Measurements from ENCODE around the gene PARP9. TPM values are rescaled to one million over a fixed set of nuclear protein-coding genes. Genes with fewer than 3 reads are reported as not detected.

The PARP9 gene
- total and polyA plus RNA-seq, 2 of the 8 experiments (the other 6 are each of a cell fraction or from before 2014, with no cell fraction given): 3.7 to 4.5 TPM

GRCh38 chr3:122568755-122569154 is 4.7 kb upstream of the PARP9 start:
- H2BK5ac ChIP-seq (ENCODE audit: low read depth, low read length): no peak overlapping the region
- H3K4ac ChIP-seq (replicated peaks; ENCODE audit: insufficient read length, low read depth, low read length): no peak overlapping the region
- peaks cover 0 to 1% (median 0%) of the 10 kb centered on the region in 4 experiments; a peak in 1 of 7 replicates for H3K27me3 ChIP-seq (replicated peaks in 1 of 4; ENCODE audit: control insufficient read depth in 3 of 4, extremely low read depth in 1 of 4, insufficient read depth in 3 of 4, low read length in 3 of 4)
- H3K79me1 ChIP-seq (ENCODE audit: low read depth, low read length): no peaks in the 10 kb centered on the region
- POLR2A ChIA-PET (ENCODE audit: partially characterized antibody): no interaction called here
- no peak overlapping the region for H3K18ac ChIP-seq (ENCODE audit: extremely low read depth, low read length)
- 76% methylated on average over 3 of the region's 3 CpGs; no CpG with 5 or more reads in 1 of the 2 experiments for WGBS, 2 experiments (ENCODE audit: extremely low coverage in 1 of 2, insufficient coverage in 1 of 2, insufficient read length in 1 of 2, insufficient replicate concordance in 2 of 2, low coverage in 1 of 2, low lambda C conversion rate in 2 of 2, missing lambda C conversion rate in 1 of 2)
- no peaks in the 10 kb centered on the region; a peak in 2 of 8 replicates for H3K36me3 ChIP-seq (ENCODE audit: control insufficient read depth in 2 of 4, insufficient read depth in 4 of 4, low read length in 3 of 4)
- H2BK20ac ChIP-seq (ENCODE audit: low read length): no peak overlapping the region
- no peak overlapping the region for H3K23ac ChIP-seq (ENCODE audit: insufficient read length)
- FAIRE-seq: no peak
- no peak overlapping the region for H4K5ac ChIP-seq (ENCODE audit: insufficient read length, low read depth, low read length)
- H2BK120ac ChIP-seq (replicated peaks; ENCODE audit: low read depth, low read length): no peak overlapping the region
- no peak overlapping the region for H2BK15ac ChIP-seq (ENCODE audit: low read length)
- peaks cover 2 to 7% (median 3%) of the 10 kb centered on the region in 4 experiments for H3K4me1 ChIP-seq (replicated peaks in 1 of 4; ENCODE audit: control insufficient read depth in 3 of 4, insufficient read depth in 4 of 4, low read length in 3 of 4)
- no peak for TF ChIP-seq NRF1 (IDR thresholded peaks at IDR 0.05; ENCODE audit: low read depth, low read length)
- TF ChIP-seq CEBPB (IDR thresholded peaks at IDR 0.05; ENCODE audit: low read depth, low read length): no peak
- no peak for TF ChIP-seq SAP30 (IDR thresholded peaks at IDR 0.05; ENCODE audit: insufficient read depth, insufficient replicate concordance, low read length)
- no peak for TF ChIP-seq EGR1 (IDR thresholded peaks at IDR 0.05; ENCODE audit: borderline replicate concordance, low read depth, low read length)
- no peak for TF ChIP-seq RAD21 (IDR thresholded peaks at IDR 0.05 in 1 of 2, conservative IDR thresholded peaks at IDR 0.05 in 1 of 2; ENCODE audit: low read depth in 2 of 2, low read length in 2 of 2)
- TF ChIP-seq POU5F1 (IDR thresholded peaks at IDR 0.05; ENCODE audit: low read depth, low read length): no peak
- TF ChIP-seq JUN (IDR thresholded peaks at IDR 0.05; ENCODE audit: low read depth, low read length): no peak
- no peak for TF ChIP-seq SUZ12 (IDR thresholded peaks at IDR 0.05; ENCODE audit: low read length)
- no peak for TF ChIP-seq SRF (IDR thresholded peaks at IDR 0.05; ENCODE audit: low read depth, low read length)
- TF ChIP-seq EZH2 (IDR thresholded peaks at IDR 0.05; ENCODE audit: low read depth, low read length, severe bottlenecking): no peak
- no peak overlapping the region for H3K14ac ChIP-seq (ENCODE audit: insufficient read length)
- CTCF ChIA-PET (ENCODE audit: partially characterized antibody): interaction anchor here (1.0 kb wide), 1 partner anchor 9 kb away, joined by 3 read pairs; no protein-coding TSS in a partner anchor
- DNase-seq (ENCODE audit: low read depth in 1 of 2, low spot score in 2 of 2): no peak
- no peak overlapping the region for H2AK5ac ChIP-seq (ENCODE audit: low read depth, low read length)
- no peaks in the 10 kb centered on the region for H3K79me2 ChIP-seq (ENCODE audit: control insufficient read depth in 1 of 2, insufficient read depth in 2 of 2, low read length in 2 of 2)
- H3K23me2 ChIP-seq (ENCODE audit: low read depth, low read length): peaks cover 5% of the 10 kb centered on the region; the same call in 1 of the 2 replicates
- no peak overlapping the region for H4K8ac ChIP-seq (ENCODE audit: extremely low read depth, insufficient read depth, low read length)
- H3K9me3 ChIP-seq (ENCODE audit: insufficient read depth in 2 of 2, low read depth in 1 of 2, low read length in 1 of 2): no peaks in the 10 kb centered on the region
- no peak overlapping the region for H3K4me2 ChIP-seq (ENCODE audit: insufficient read depth in 1 of 2, low read depth in 2 of 2, low read length in 2 of 2)
- H4K91ac ChIP-seq (replicated peaks; ENCODE audit: insufficient read length, low read length): no peak overlapping the region
- H4K20me1 ChIP-seq (replicated peaks in 1 of 2; ENCODE audit: control insufficient read depth in 1 of 2, insufficient read depth in 2 of 2, low read length in 2 of 2): no peaks in the 10 kb centered on the region
- H3K56ac ChIP-seq (replicated peaks; ENCODE audit: insufficient read length, low read depth, low read length): no peak overlapping the region
- H2BK12ac ChIP-seq (ENCODE audit: low read depth, low read length): no peak overlapping the region
- no peak overlapping the region for H3K9ac ChIP-seq (replicated peaks in 1 of 4; ENCODE audit: extremely low read depth in 1 of 4, low read depth in 3 of 4, low read length in 3 of 4)
- H3K4me3 ChIP-seq (ENCODE audit: extremely low read depth in 1 of 4, insufficient read depth in 2 of 4, low read depth in 3 of 4, low read length in 4 of 4): no peak overlapping the region
- H2AFZ ChIP-seq (ENCODE audit: low read length): no peak overlapping the region
- H3K27ac ChIP-seq (ENCODE audit: low read depth, low read length): no peak overlapping the region
